KG1 (cell line): Measurements from ENCODE around the gene KAT6B.
A peak's percentile ranks its signal among the peaks of the same experiment; 100 is the strongest.
"Not testable (repeated sequence)": the region's sequence is repeated elsewhere in the genome, so short reads cannot be mapped to it uniquely, and the experiment has no call there.

ENCODE experiments used
- DNase-seq: peaks from one replicate; lab custom pipeline; 2025; lab: John Stamatoyannopoulos, UW

Gene KAT6B

DNA sequence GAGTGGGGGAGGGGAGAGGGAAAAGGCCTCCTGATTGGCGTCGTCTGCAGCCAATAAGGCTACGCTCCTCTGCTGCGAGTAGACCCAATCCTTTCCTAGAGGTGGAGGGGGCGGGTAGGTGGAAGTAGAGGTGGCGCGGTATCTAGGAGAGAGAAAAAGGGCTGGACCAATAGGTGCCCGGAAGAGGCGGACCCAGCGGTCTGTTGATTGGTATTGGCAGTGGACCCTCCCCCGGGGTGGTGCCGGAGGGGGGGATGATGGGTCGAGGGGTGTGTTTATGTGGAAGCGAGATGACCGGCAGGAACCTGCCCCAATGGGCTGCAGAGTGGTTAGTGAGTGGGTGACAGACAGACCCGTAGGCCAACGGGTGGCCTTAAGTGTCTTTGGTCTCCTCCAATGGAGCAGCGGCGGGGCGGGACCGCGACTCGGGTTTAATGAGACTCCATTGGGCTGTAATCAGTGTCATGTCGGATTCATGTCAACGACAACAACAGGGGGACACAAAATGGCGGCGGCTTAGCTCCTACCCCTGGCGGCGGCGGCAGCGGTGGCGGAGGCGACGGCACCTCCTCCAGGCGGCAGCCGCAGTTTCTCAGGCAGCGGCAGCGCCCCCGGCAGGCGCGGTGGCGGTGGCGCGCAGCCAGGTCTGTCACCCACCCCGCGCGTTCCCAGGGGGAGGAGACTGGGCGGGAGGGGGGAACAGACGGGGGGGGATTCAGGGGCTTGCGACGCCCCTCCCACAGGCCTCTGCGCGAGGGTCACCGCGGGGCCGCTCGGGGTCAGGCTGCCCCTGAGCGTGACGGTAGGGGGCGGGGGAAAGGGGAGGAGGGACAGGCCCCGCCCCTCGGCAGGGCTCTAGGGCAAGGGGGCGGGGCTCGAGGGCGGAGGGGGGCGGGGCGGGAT, at the start of gene KAT6B:
Gene KAT6B, plus strand, starts transcription at position 459 of the 903 bp plus-strand sequence. CDS start 16,258 bp downstream, outside the sequence.
- DNase-seq, result peak; percentile 100

DNA sequence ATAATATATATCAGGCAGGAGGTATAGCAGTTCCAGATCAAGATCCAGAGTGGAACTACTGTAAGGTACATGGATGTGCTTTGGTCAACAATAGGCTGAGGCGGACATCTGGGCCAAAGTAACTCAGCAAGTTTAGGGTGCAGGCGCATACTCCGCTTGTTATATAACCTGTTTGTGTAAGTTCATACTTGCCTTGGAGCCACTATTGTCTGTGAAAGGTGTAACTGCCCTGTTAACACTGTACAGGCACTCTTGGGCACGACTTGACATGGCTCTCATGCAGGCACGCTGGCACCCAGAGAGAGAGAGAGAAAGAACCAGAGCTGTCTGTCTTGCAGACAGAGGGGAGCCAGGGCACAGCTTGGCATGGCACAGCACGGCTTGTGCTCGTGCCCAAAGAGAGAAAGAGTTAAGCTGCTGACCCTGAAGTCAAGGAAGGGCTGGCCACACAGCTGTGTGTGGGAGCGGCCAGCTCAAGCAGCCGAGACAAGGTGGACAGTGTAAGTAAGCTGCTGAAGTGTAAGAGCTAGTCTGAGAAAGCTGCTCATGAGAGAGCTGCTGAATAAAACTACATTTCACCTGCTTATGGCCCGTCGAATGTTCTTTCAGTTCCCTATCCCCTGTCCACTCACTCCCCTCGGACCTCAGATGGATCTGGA, 47.8 kb upstream of the KAT6B start:
- no peak for DNase-seq

DNA sequence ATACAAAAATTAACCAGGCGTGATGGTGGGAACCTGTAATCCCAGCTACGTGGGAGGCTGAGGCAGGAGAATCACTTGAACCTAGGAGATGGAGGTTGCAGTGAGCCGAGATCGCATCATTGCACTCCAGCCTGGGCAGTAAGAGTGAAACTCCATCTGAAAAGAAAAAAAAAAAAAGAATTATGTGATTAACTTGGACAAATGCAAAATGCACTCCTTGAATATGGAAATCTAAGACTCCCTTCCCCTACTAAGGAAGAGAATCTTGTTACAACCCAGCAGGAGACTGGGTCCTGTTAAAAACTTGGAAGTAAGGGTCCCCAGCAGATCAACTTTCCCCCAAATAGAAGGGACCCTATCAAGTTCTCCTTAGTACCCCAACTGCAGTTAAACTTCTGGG, 44.5 kb upstream of the KAT6B start:
- not testable (repeated sequence) for DNase-seq

DNA sequence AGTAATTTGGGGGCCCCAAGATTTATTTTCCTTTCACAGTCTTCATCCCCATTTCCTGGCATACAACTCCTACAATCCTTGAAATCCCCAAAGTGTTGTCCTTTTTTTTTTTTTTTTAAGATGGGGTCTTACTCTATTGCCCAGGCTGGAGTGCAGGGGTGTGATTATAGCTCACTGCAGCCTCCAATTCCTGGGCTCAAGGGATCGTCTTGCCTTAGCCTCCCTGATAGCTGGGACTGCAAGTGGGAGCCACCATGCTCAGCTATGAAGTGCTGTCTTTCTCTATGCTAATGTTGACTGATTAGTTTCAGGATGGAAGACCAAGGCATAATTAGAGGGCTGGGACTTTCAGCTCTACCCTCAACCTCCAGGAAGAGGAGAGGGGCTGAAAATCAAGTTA, 41.9 kb upstream of the KAT6B start:
- no peak for DNase-seq

DNA sequence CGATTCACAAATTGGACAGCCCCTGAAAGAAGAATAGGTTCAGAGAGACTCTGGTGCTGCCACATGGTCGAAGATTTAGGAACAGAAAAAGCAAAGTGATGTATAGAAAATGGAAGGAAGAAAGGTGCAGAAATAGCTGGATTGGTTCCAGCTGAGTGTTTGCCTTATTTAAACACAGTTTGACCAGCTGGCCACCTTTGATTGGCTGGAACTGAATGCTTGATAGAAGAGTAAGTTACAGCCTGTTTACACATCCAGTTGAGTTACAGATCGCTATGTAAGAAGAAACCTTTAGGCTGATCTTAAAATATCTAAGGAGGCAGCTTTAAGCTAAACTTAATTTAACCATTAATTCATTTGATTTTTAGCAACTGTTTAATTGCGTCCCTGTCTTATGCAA, 40.3 kb upstream of the KAT6B start:
- DNase-seq, result no peak

DNA sequence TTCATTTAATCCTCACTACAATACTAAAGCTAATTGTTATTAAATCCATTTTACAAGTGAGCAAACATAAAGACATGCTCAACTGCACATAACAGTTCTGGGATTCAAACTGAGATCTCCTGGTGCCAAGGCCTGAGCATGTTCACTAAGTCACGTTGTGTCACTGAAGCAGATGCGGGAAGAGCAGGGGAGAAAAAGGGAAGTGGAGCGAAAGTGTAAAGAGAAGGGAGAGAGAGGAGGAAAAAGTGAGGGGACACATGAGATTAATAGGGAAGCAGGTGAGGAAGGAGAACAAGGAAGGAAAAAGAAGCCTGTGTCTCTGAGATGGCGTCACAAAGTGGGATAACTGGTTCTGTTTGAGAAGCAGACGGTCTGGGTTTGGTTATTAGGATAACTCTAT, 38.9 kb upstream of the KAT6B start:
- no peak for DNase-seq

DNA sequence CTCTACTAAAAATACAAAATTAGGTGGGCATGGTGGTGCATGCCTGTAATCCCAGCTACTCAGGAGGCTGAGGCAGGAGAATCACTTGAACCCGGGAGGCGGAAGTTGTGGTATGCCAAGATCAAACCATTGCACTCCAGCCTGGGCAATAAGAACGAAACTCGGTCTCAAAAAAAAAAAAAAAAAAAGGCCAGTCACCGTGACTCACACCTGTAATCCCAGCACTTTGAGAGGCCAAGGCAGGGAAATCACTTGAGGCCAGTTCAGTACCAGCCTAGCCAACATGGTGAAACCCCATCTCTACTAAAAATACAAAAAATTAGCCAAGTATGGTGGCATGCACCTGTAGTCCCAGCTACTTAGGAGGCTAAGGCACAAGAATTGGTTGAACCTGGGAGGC, 34.4 kb upstream of the KAT6B start:
- not testable (repeated sequence) for DNase-seq

DNA sequence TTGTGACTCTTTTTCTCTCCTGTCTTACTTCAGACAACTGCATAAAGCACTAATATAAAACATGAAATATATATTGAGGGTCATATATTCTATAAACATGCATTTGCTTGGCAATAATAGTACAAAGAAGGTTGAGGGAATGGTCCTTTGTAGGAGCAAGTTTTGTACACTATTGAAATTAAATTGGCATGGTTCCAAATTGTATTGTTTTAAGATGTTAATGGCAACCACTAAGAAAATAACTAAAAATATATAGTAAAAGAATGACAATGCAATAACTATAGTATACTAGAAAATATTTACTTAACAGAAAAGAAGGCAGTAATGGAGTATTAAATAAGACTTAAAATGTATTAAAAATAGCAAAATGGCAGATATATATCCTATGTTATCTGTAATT, 33.7 kb upstream of the KAT6B start:
- DNase-seq, result no peak

DNA sequence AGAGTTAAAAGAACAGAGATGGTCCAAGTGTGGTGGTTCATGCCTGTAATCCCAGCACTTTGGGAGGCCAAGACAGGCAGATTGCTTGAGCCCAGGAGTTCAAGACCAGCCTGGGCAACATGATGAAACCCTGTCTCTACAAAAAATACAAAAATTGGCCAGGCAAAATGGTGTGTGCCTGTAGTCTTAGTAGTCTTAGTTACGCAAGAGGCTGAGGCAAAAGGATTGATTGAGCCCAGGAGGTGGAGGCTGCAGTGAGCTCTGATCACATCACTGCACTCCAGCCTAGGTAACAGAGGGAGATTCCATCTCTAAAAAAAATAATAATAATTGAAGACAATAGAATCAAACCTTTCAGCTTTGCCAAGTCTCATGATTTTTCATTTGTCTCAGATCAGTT, 33.2 kb upstream of the KAT6B start:
- not testable (repeated sequence) for DNase-seq

DNA sequence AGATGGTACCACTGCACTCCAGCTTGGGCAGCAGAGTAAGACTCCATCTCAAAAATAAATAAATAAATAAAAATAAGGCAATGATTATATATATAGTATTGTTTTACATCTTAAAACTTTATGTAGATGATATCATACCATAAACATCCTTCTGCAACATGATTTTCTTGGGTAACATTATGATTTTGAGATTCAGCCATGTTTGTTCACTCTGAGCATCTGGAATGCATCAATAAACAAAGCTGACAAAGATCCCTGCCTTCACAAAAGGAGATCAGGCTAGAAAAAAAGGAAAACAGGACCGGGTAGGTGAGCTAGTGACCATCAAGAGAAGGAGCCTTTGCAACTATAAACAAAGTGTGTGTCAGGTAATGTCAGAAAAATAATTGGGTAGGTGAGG, 31.9 kb upstream of the KAT6B start:
- no peak for DNase-seq

DNA sequence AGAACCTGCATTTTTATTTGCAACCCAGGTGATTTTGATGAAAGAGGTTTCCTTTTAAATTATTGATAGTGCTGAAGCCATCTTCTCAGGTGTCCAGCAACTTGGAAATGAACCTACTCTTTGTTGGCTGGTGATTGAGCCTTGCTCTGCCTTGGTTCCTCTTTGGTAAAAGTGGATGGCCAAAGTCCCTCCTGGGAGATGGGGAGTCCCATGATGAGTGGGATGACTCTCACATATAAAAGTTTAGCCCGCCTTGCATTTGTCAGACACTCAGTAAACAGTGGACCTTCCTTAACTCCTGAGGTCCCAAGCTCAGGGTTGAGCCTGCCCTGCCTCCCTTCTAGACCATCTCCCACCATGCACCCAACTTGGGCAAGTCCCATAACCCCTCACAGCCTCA, 28.9 kb upstream of the KAT6B start:
- DNase-seq, result no peak

DNA sequence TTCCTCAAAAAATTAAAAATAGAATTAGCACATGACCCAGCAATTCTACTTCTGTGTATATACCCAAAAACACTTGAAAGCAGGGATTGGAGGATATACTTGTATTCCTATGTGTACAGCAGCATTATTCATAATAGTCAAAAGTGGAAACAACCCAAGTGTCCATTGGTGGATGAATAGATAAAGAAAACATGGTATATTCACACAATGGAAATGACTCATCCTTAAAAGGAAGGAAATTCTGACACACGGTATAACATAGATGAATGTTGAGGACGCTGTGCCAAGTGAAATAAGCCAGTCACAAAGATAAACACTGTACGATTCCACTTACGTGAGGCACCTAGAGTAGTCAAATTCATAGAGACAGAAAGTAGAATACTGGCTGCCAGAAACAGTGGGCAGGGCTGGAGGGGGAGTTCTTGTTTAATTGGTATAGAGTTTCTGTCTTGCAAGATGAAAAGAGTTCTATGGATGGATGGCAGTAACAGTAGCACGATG, 26.6 kb upstream of the KAT6B start:
- DNase-seq, result no peak

DNA sequence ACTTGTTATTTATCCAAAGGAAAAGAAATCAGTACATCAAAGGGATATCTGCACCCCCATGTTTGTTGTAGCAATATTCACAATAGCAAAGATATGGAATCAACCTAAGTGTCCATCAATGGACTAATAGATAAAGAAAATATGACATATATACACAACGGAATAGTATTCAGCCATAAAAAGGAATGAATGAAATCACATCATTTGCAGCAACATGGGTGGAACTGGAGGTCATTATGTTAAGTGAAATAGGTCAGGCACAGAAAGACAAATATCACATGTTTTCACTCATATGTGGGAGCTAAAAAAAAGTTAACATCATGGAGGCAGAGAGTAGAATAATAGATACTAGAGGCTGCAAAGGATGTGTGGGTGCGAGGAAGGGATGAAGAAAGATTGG, 25.0 kb upstream of the KAT6B start:
- DNase-seq, result no peak

DNA sequence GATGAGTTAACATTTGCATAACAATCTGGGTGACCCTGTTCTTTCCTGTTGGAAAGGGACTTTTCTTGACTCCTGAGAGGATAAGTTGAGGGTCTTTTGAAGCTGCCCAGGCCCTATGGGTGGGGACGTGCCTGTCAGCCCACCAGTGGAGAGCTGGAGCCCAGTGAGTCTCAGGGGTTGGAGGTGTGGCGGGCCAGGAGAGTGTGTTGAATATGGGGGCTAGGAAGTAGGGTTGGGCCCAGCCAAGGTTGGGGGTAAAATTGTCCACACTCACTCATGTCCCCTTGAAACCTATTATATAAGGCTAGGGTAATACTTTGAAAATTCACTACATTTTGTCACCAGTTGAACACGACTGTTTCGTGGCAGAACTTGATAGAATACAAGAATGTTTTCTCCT, 17.9 kb upstream of the KAT6B start:
- DNase-seq, result no peak

DNA sequence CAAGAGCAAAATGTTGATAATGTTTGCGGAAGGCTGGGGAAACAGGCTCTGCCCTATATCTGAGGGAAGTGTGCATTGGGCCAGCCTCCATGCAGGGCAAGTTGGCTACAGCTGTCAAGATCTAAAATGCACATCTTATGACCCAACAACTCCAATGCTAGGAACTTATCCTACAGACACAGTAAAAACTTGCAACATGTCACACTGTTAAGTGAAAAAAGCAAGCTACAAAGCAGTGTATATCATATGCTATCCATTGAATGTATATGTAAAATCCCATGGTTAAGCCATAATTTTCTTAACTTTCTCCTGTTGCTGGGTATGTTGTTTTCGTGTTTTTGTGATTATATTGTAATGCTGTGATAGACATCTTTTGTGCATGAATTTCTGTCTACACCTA, 16.3 kb upstream of the KAT6B start:
- no peak for DNase-seq

DNA sequence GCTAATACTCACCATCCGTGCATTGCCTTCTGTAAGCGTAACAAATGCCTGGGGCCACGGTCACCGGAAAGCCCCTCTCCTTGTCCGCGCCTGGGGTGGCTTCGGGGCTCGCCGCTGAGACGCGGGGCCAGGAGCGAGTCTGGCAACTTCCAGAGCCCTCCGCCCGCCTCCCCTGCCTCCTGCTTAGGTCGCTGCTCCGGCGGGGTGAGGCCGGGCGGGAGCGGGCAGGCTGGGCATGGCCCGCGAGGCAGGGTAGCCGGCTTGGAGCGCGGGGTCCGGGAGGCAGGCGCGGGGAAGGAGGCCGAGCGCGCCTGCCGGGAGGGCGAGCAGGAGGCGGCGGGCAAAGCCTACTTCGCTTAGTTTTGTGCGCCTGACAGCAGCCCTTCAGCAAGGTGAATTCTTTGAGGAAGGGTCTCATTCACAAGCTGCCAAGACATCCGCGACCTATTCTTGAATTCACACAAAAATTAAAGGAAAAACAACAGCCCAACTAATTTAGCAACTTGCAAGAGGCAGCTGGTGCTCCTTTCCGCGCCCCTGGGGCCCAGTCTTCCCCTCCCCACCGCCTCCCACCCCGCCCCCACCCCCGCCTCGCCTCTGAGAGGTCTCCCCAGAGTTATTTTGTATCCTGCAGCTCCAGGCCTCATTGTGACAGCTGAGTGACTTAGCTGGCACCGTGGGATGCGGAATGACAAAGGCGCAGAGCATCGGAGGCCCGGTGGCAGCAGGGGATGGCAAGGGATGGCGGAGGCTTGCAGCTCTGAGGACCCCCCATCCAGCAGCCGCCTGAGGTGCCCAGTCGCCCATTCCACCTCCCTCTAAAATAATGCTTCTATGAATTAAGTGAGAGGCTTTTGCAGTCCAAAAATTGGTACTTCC, 12.8 kb upstream of the KAT6B start:
- no peak for DNase-seq

DNA sequence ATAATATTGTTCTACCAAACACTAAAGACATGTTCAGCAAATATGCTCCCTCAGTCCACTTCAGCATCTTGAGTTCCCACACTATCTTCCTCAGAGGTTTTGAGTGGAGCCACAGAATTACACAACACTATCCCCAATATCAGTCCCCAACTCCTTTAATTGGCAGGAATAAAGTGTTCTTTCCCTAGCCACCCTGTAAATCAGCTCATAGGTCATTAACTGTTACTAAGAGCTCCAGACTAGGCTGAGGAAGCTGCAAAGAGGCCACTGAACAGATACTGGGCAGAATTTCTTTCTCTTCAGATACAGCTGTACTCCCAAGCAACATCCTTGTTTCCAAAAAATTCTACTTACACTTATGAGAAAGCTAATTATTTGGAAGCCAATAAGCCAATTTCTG, 11.6 kb upstream of the KAT6B start:
- no peak for DNase-seq

DNA sequence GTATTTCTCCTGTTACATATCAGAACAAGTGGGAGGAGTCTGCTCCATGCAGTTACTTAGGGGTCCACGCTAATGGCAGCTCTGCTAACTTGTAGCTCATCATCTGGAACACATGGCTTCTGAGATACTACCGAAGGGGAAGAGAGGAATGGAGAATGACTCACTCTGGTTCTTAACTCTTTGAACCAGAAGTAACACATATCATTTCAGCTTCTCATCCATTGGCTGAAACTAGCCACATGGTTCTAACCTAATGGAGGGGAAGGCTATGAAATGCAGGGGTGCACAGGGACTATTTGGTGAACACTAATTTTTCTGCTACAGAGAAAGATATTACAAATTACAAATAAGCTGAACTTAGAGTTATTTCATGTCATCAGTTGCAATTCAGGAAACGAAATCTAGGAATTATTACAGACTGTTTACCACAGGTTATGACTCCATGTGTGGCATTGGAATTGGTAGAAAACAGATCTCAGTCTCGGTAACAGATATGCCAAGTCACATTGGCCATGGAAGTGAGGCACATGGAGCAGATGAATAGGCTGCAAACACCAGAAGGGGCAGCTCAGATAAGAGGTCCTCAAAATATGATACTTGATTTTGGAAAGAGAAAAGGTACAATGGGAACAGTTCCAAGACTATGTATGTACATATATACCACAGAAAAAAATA, 9.4 kb upstream of the KAT6B start:
- no peak for DNase-seq

DNA sequence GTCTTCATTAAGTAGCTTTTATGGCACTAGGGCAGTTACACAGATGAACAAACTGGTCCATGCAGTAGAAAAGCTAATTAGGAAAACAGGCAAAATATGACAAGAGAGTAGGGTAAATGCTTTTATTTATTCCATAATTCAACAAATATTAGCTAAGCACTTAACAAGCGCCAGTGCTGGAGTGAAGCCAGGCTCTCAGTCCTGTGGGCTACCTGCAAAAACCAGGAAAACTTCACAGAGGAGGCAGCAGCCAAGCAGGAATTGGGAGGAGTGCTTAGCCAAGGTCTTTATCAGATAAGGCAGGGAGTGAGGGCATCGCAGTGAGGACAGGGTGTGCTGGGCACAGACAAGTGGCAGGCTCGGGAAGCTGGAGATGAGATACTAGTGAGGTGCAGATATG, 4.9 kb upstream of the KAT6B start:
- DNase-seq, result no peak

DNA sequence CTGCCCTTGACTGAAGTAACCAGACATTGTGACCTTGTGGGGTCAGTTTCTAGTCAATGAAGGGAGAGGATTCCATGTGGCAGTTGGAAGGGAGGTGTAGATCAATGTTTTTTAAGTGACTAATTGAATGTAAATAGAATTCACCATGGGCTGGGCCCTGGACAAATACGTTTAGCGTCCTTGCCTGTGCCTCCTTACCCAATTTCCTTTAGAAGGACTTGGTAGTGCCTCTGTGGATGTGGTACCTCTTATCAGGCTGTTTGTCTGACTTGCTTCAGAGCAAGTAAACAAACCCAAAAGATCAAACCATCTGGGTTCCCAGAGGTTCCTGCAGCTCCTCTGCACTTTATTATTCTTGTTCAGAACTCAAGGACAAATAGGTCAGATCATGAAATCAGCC, 4.3 kb upstream of the KAT6B start:
- DNase-seq, result no peak

DNA sequence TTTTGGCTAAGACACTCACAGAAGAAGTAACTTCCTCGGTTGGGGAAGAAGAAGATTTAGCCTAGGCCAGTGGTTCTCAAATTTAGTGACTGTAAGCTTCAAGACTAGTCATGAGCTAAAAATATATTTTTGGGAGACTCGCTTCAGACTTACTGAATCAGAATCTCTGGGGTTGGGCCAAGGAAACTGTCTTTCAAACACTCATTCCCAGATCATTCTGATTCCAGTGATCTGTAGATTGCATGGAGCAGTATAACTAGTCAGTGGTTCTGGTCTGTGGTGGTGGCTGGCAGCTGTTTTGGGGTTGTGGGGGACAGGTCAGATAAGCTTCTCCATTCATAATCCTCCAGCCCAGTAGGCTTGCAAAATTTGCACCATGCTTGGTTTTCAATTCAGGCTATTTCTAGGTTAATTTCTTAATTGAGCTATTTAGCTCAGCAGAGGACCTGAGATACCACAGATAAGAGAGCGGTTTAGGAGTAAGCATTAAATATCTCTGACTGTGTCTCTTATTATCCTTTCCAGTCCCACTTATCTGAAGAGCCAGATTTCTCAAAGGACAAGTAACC, 3.8 kb upstream of the KAT6B start:
- DNase-seq, result no peak
